ENCODE data around the gene MAPK1. TPM values are rescaled to one million over a fixed set of nuclear protein-coding genes. Genes with fewer than 3 reads are reported as not detected.
"Not testable (repeated sequence)": the region's sequence is repeated elsewhere in the genome, so short reads cannot be mapped to it uniquely, and the experiment has no call there.

Gene MAPK1
- total RNA-seq, 4 donors from 2014 or later, result 51.3 to 77.8 (median 66.0) TPM

DNA sequence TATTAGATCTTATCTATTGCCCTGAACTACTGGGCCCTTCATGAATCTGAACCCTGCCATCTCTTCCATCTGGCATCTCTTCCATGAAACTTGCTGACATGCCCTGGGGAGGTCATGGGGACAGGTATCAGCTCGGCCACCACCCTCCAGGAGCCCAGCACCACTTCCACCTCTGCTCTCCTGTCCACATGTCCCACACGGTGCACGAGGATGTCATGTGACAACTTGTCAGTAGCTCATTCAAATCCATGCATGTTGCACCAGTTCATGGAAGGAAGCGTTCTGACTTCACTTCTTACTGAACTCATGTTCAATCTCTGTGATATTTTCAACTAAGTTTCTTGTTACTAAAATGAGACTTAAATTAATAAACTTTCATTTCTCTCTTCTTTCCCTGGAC is 148.4 kb downstream of the MAPK1 start:
- Histone ChIP-seq H3K4me1 (peaks cover 5% of the 10 kb centered on the region), H3K4me3 (no peak overlapping the region), H3K9me3 (no peaks in the 10 kb centered on the region), H3K27ac (no peak overlapping the region), H3K36me3 (no peaks in the 10 kb centered on the region), H3K27me3 (no peaks in the 10 kb centered on the region)
- 38% methylated on average over 4 of the region's 4 CpGs for WGBS
- TF ChIP-seq EP300 (IDR thresholded peaks at IDR 0.05) (no peak), POLR2AphosphoS5 (IDR thresholded peaks at IDR 0.05) (no peak), POLR2A (IDR thresholded peaks at IDR 0.05) (no peak)
- TF ChIP-seq, protein P1, sequence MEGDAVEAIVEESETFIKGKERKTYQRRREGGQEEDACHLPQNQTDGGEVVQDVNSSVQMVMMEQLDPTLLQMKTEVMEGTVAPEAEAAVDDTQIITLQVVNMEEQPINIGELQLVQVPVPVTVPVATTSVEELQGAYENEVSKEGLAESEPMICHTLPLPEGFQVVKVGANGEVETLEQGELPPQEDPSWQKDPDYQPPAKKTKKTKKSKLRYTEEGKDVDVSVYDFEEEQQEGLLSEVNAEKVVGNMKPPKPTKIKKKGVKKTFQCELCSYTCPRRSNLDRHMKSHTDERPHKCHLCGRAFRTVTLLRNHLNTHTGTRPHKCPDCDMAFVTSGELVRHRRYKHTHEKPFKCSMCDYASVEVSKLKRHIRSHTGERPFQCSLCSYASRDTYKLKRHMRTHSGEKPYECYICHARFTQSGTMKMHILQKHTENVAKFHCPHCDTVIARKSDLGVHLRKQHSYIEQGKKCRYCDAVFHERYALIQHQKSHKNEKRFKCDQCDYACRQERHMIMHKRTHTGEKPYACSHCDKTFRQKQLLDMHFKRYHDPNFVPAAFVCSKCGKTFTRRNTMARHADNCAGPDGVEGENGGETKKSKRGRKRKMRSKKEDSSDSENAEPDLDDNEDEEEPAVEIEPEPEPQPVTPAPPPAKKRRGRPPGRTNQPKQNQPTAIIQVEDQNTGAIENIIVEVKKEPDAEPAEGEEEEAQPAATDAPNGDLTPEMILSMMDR (IDR thresholded peaks at IDR 0.05), result no peak
- no peak for DNase-seq (ENCODE audit: low spot score in 2 of 2)

DNA sequence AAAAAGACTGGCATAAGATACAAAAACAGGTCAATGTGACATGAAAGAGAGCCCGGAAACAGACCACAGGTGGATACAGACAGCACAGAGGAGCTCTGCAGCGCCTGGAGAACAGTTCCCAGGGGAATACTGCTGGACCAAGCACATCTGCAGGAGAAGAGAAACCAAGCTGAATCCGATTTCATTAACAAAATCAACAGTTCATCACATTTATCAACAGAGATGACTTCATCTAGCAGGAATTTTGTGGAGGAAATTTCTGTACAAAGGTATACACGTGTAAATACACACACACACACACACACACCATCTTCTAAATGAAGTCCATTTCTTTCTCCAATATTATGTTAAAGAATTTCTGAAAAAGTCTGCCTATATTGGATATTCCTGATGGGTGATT is 148.9 kb downstream of the MAPK1 start:
- TF ChIP-seq, protein P1 (IDR thresholded peaks at IDR 0.05), result no peak
- TF ChIP-seq EP300 (IDR thresholded peaks at IDR 0.05), result no peak
- no peak for TF ChIP-seq POLR2AphosphoS5 (IDR thresholded peaks at IDR 0.05)
- no peak for TF ChIP-seq POLR2A (IDR thresholded peaks at IDR 0.05)
- Histone ChIP-seq H3K9me3 (no peaks in the 10 kb centered on the region), H3K4me1 (peaks cover 5% of the 10 kb centered on the region), H3K27ac (no peak overlapping the region), H3K4me3 (no peak overlapping the region), H3K36me3 (no peaks in the 10 kb centered on the region), H3K27me3 (no peaks in the 10 kb centered on the region)
- 71% methylated on average over 4 of the region's 4 CpGs for WGBS
- DNase-seq (ENCODE audit: low spot score in 2 of 2), result no peak

DNA sequence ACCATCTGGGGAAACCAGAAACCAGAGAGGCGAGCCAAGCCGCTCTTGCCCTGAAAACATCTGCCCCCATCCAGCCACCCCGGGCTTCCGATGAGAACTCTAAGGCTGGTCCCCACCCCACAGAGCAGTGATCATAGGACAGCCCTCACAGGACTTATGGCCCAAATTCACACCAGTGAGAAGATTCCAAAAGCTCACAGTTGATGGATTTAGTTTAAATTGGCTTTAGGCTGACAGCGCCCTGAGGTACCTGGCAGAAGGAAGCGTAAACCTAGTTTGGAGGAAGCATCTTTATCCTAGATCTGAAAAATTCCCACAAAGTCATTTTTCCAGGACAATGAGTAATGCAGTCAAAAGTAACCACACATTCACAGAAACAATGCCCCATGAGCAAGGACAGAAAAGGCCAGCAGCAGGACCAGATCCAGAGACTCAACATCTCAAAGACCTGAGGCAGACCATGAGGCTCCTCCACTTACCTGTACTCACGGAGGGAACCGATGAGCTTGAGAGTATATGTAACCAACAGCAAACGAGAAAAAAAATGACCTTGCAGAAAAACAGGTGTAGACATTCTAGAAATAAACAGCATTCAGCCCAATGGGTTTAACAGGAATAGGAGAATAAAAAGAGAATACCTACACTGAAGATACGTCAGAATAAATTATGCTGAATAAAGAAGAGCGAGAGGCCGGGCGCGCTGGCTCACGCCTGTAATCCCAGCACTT is 150.9 kb downstream of the MAPK1 start:
- H3K36me3 ChIP-seq; H3K27me3 ChIP-seq; H3K27ac ChIP-seq; H3K9me3 ChIP-seq; H3K4me3 ChIP-seq; DNase-seq (ENCODE audit: low spot score in 2 of 2): not testable (repeated sequence)
- H3K4me1 ChIP-seq, result peaks cover 12% of the 10 kb centered on the region
- WGBS, result 79% methylated on average over 15 of the region's 15 CpGs

DNA sequence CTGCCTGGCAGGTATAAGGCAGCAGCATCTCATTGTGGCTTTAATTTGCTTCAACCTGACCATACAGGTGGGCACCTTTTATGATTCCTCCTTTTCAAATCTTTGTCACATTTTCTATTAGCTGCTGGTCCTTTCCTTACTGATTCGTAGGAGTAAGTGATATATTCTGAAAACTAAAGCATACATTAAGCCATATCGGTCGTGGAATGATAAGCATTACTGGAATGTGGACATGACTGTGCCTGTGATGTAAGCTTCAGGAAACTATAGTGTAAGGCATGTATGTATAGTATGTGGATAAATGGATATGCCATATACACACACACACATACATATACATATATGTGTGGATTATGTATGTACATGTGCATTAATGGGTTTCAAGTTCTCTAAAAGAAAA is 152.7 kb downstream of the MAPK1 start:
- Histone ChIP-seq H3K4me3 (no peak overlapping the region), H3K36me3 (no peaks in the 10 kb centered on the region), H3K9me3 (no peaks in the 10 kb centered on the region), H3K4me1 (peaks cover 12% of the 10 kb centered on the region), H3K27me3 (no peaks in the 10 kb centered on the region), H3K27ac (no peak overlapping the region)
- TF ChIP-seq EP300 (IDR thresholded peaks at IDR 0.05), result no peak
- TF ChIP-seq, protein P1 (IDR thresholded peaks at IDR 0.05), result no peak
- no peak for TF ChIP-seq POLR2A (IDR thresholded peaks at IDR 0.05)
- TF ChIP-seq POLR2AphosphoS5 (IDR thresholded peaks at IDR 0.05), result no peak
- DNase-seq (ENCODE audit: low spot score in 2 of 2), result no peak
- WGBS, result 53% methylated on average over 3 of the region's 3 CpGs

DNA sequence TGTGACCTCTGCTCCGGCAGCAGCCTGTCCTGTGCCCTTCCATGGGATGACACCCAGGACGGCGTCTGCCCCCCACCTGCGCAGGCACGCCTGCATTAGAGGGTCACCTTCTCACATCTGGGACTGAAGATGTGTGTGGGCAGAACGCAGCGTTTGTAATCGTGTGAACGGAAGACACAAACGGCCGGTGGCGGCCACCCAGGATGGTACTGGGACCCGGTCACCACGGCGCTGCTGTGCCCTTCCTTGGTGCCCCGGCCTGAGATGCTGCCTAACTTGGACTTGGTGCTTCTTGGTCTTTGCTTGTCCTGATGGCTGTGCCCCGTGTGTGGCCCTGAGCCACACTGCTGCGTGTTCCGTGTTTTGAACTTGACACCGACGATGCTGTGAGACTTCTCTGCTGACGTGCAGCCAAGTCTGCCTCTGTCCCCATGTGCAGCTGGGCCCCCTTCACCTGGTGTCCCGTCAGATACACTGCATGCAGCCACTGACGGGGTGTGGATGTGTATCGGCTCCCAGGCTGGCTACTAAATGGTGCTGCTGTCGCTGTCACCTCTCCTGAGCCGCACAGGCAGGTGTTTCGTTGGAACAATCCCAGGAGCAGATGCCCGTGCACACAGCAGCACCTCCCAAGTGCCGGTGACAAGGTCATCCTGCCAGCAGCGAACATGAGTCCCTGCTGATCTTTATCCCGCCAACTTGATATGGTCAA is 153.2 kb downstream of the MAPK1 start:
- no peak for DNase-seq (ENCODE audit: low spot score in 2 of 2)
- no peaks in the 10 kb centered on the region for H3K9me3 ChIP-seq
- no peak overlapping the region for H3K27ac ChIP-seq
- H3K4me1 ChIP-seq, result peaks cover 12% of the 10 kb centered on the region
- 68% methylated on average over 18 of the region's 32 CpGs for WGBS
- H3K36me3 ChIP-seq, result no peaks in the 10 kb centered on the region
- H3K4me3 ChIP-seq, result no peak overlapping the region
- H3K27me3 ChIP-seq, result no peaks in the 10 kb centered on the region
- TF ChIP-seq POLR2AphosphoS5 (IDR thresholded peaks at IDR 0.05), result no peak
- no peak for TF ChIP-seq EP300 (IDR thresholded peaks at IDR 0.05)
- TF ChIP-seq, protein P1 (IDR thresholded peaks at IDR 0.05), result no peak
- no peak for TF ChIP-seq POLR2A (IDR thresholded peaks at IDR 0.05)

Measured in suprapubic skin (tissue), 4 donors.